Tibial artery (tissue), 4 donors: ENCODE measurements around the gene APMAP.
"Not testable (repeated sequence)": the region's sequence is repeated elsewhere in the genome, so short reads cannot be mapped to it uniquely, and the experiment has no call there.

Experiments used
- DNase-seq, 2 donors: peaks; one replicate each; pipeline ENCODE4 v3.0.0-alpha.2; 2019
- H3K27ac ChIP-seq, 2 donors: fragments of 200-600 bp; sonication (generic) in 1 of 2; 1 replicate in 1 of 2; 2 replicates in 1 of 2; pipeline ENCODE4 v1.5.1; 2018 to 2019; ENCODE audit warnings: mild to moderate bottlenecking in 1 of 2
- H3K27me3 ChIP-seq, 2 donors: fragments of 200-600 bp; sonication (generic) in 1 of 2; one replicate each; pipeline versions ENCODE4 v1.5.1 to v1.6.0; 2016 to 2019
- H3K36me3 ChIP-seq, 3 donors: fragments of 200-600 bp; sonication (generic) in 2 of 3; one replicate each; pipeline ENCODE4 v1.5.1; 2016 to 2019; ENCODE audit warnings: mild to moderate bottlenecking in 2 of 3
- H3K4me1 ChIP-seq, 4 donors: fragments of 200-600 bp; sonication (generic) in 2 of 4; 1 replicate in 3 of 4; 2 replicates in 1 of 4; pipeline ENCODE4 v1.5.1; 2016 to 2019
- H3K4me3 ChIP-seq, 2 donors: fragments of 200-600 bp; sonication (generic) in 1 of 2; 1 replicate in 1 of 2; 2 replicates in 1 of 2; pipeline ENCODE4 v1.5.1; 2018 to 2019; ENCODE audit warnings: mild to moderate bottlenecking in 2 of 2
- H3K9me3 ChIP-seq, 3 donors: fragments of 200-600 bp; sonication (generic) in 1 of 3; one replicate each; pipeline ENCODE4 v1.5.1; 2016 to 2019
- CTCF ChIP-seq, 2 experiments: fragments of 200-600 bp in 1 of 2; fragments of 450-650 bp in 1 of 2; IDR thresholded peaks; one replicate each; pipeline ENCODE4 v1.5.1; 2017 to 2019; ENCODE audit warnings: antibody characterized with exemption in 2 of 2, mild to moderate bottlenecking in 1 of 2, moderate library complexity in 1 of 2
- intact Hi-C: fragments of 100-400 bp; cut with DNase I; formaldehyde crosslinking; loops from one replicate; pipeline ENCODE4 v1.15.0; 2023; ENCODE audit warnings: low total_unique reads

The APMAP gene

DNA sequence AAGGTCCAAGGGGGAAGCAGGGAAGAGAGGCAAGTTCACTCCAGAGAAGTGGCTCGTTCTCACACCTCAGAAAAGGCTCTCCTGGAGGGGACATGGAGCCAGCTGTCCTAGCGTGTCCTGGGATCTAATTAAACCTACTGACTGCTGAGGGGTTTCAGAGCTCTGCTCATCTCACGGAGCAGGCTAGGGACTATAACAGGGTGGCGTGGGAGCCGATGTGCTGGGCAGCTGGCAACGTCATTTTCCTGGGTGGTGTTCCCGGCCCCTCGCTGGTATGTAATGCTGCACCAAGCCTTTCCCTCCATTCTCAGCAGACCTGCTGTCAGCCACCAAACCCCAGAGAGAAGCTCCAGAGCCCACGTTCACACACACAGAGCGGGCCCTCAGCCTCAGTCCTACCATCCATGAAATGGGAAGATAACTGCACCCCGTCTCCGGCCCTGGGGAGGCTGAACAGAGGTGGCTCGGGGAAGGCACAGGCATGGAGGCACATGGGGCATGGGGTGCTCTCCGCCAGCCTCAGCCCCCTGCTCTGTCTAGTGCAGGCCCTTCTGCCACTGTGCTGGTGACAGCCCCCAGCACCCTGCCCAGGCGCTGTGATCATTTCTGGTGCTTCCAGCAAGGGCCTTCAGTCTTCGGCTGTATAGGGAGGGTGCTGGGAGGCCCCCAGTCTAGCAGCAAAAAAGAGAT lies 41.6 kb downstream of the APMAP start:
- intact Hi-C loops = no loop called here
- Histone ChIP-seq H3K4me3 (no peak overlapping the region), H3K27ac (no peak overlapping the region), H3K4me1 (no peaks in the 10 kb centered on the region), H3K27me3 (peaks cover 0 to 12% of the 10 kb centered on the region in 2 donors), H3K9me3 (peaks cover 0 to 14% (median 0%) of the 10 kb centered on the region in 3 donors), H3K36me3 (peaks cover 0 to 4% (median under 1%) of the 10 kb centered on the region in 3 donors)
- no peak for DNase-seq
- no peak for TF ChIP-seq CTCF (IDR thresholded peaks at IDR 0.05)

GRCh38 chr20:24950128-24950835 lies 42.3 kb downstream of the APMAP start:
- peaks cover 0 to 12% of the 10 kb centered on the region in 2 donors for H3K27me3 ChIP-seq
- H3K4me3 ChIP-seq = no peak overlapping the region
- H3K9me3 ChIP-seq = peaks cover 0 to 14% (median 0%) of the 10 kb centered on the region in 3 donors
- no peaks in the 10 kb centered on the region for H3K36me3 ChIP-seq
- H3K27ac ChIP-seq = no peak overlapping the region
- no peak for TF ChIP-seq CTCF (IDR thresholded peaks at IDR 0.05)
- DNase-seq = no peak
- H3K4me1 ChIP-seq = no peaks in the 10 kb centered on the region
- intact Hi-C loops = no loop called here

GRCh38 chr20:24949756-24950127 lies 42.8 kb downstream of the APMAP start:
- H3K9me3 ChIP-seq = peaks cover 0 to 18% (median 0%) of the 10 kb centered on the region in 3 donors
- no peak overlapping the region for H3K4me3 ChIP-seq
- DNase-seq = no peak
- no peak overlapping the region for H3K27ac ChIP-seq
- no peaks in the 10 kb centered on the region for H3K36me3 ChIP-seq
- intact Hi-C loops = no loop called here
- H3K27me3 ChIP-seq = peaks cover 0 to 12% of the 10 kb centered on the region in 2 donors
- no peaks in the 10 kb centered on the region for H3K4me1 ChIP-seq
- no peak for TF ChIP-seq CTCF (IDR thresholded peaks at IDR 0.05)

GRCh38 chr20:24948939-24949679 lies 43.4 kb downstream of the APMAP start, which contains the start of gene CST7:
TSS of gene CST7 (plus strand) at chr20:24949269. CDS start at chr20:24949506, 237 bp downstream.
- Histone ChIP-seq H3K36me3 (no peaks in the 10 kb centered on the region), H3K4me1 (no peaks in the 10 kb centered on the region), H3K4me3 (no peak within 1 kb of the TSS), H3K27ac (no peak within 1 kb of the TSS), H3K27me3 (peaks cover 0 to 12% of the 10 kb centered on the region in 2 donors), H3K9me3 (peaks cover 0 to 18% (median 0%) of the 10 kb centered on the region in 3 donors)
- no peak for TF ChIP-seq CTCF (IDR thresholded peaks at IDR 0.05)
- DNase-seq = no peak
- intact Hi-C loops = no loop called here

GRCh38 chr20:24948396-24948938 lies 44.1 kb downstream of the APMAP start:
- H3K36me3 ChIP-seq, H3K4me3 ChIP-seq, H3K27ac ChIP-seq, H3K4me1 ChIP-seq, DNase-seq, intact Hi-C loops: not testable (repeated sequence)
- Histone ChIP-seq H3K9me3 (peaks cover 0 to 18% (median 0%) of the 10 kb centered on the region in 3 donors), H3K27me3 (peaks cover 0 to 12% of the 10 kb centered on the region in 2 donors)

DNA sequence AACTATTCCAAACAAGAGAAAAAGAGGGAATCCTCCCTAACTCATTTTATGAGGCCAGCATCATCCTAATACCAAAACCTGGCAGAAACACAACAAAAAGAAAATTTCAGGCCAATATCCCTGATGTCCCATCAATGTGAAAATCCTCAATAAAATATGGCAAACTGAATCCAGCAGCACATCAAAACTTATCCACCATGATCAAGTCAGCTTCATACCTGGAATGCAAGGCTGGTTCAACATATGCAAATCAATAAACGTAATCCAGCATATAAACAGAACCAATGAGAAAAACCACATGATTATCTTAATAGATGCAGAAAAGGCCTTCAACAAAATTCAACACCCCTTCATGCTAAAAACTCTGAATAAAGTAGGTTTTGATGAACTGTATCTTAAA lies 46.2 kb downstream of the APMAP start:
- H3K4me3 ChIP-seq, H3K27me3 ChIP-seq, intact Hi-C loops, H3K4me1 ChIP-seq, DNase-seq, H3K36me3 ChIP-seq, H3K27ac ChIP-seq: not testable (repeated sequence)
- H3K9me3 ChIP-seq = peaks cover 0 to 18% (median 4%) of the 10 kb centered on the region in 3 donors
